PC-9 (cell line): Measurements from ENCODE around the gene NOXO1.

Source experiments
- CTCF ChIP-seq: fragments of 200-600 bp; sonication (generic); conservative IDR thresholded peaks from 2 replicates; pipeline ENCODE4 v1.6.1; 2017; ENCODE audit warnings: mixed run types, antibody characterized with exemption, mild to moderate bottlenecking, moderate library complexity
- EZH2 ChIP-seq: fragments of 200-600 bp; sonication (generic); IDR thresholded peaks from 2 replicates; pipeline ENCODE4 v1.8.0; 2017; ENCODE audit warnings: antibody characterized with exemption, low read depth

GRCh38 chr16:1965396-1966001 is 15.8 kb downstream of the NOXO1 start:
- no peak for TF ChIP-seq CTCF
- TF ChIP-seq EZH2 = no peak
